HG03342 (cell line): ENCODE data around the gene TMEM129.

ENCODE experiments used
- ATAC-seq: cut with Tn5 transposase; IDR thresholded peaks from one replicate; pipeline ENCODE4 v1.9.1; 2021; ENCODE audit warnings: mild to moderate bottlenecking, moderate library complexity; ENCODE audit not compliant: unreplicated experiment

Gene TMEM129

DNA sequence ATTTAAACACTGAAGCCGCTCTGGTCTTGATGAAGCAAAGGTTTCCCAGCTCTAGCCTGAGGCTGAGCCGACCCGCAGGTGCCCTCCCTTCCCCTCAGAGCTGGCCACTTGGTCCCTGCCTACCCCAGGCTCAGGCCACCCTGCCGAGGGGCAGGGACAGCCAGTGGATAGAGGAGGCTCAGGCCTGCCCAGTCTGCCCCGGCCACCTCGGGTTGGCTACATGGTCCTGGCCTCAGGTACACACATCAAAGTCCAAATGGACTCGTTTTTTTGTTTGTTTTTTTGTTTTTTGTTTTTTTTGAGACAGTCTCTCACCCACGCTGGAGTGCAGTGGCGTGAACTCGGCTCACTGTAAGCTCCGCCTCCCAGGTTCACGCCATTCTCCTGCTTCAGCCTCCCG is 24.0 kb upstream of the TMEM129 start:
- ATAC-seq: no peak

- ATAC-seq: no peak
These were observed 23.4 kb upstream of the TMEM129 start for GRCh38 chr4:1744552-1744951.

- no peak for ATAC-seq
These were observed 22.9 kb upstream of the TMEM129 start for GRCh38 chr4:1743975-1744374.

- ATAC-seq: no peak
These were observed 22.4 kb upstream of the TMEM129 start for GRCh38 chr4:1743551-1743950.

DNA sequence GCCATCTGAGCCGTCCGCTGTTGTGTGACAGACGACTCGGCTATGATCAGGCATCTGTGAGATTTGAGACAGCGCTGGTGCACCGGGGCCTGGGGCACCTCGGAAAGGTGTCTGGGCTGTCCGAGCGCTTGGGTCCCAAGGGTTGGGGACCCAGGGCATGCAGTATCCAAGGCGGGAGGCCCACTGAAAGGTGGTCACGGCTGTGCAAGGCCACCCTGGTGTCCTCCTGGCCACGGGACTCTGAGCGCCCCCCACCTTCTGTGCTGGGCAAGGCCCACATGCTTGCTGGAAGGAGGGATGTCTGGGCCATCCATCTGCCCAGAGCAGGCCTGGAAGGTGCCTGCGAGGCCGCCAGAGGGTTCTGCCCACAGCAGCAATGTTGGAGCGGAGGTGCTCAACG is 20.1 kb upstream of the TMEM129 start:
- no peak for ATAC-seq

- ATAC-seq: no peak
These were observed 19.0 kb upstream of the TMEM129 start for GRCh38 chr4:1740021-1740545.

DNA sequence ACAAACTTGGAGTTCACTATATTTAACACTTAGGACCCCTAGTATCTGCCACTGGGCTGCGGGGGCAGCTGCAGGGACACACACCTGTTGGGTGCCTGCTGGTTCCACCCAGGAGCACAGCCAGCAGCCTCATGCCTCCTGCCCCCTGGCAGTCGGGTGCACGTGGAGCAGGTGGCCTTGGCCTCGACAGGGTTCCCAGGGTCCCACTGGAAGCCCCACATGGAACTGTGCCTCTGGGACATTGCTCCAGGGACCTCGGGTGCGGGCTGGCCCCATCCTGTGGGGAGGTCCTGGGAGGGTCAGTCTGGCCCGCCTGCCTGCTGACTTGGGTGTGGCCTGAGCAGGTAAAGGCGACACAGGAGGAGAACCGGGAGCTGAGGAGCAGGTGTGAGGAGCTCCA is 18.2 kb upstream of the TMEM129 start:
- no peak for ATAC-seq

DNA sequence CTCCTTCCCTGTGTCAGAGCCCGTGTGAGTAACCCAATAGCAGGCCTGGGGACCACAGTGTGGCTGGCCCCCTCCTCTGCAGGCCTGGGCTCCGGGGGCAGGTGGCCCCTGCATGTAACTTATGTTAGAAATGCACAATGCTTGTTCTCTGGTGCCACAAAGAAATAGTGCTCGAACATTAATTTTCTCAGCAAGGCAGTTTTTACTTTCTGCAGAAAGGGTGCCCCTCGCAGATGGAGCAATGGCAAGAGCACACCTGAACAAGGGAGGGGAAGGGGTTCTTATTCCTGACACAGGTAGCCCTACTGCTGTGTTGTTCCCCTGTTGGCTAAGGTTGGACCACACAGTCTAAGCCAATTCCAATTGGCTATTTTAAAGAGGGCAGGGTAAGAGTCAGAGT is 17.3 kb upstream of the TMEM129 start:
- ATAC-seq: no peak

DNA sequence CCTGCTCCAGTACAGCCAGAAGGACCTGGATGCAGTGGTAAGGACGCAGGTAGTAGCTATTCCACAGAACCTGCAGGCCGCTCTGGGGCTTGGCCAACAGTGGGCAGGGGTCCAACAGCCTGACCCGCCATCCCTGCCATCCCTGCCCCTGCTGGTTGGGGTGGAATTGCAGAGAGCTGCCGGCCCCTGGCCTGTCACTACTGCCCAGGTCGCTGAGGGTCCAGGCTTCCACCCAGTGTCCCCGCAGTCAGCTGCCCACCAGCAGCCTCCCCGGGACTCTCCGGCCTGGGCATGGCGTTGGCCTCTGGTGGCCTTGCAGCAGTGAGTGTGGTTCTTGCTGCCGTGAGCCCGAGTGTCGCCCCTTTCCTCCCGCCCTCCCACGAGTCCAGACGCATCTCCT is 16.5 kb upstream of the TMEM129 start:
- no peak for ATAC-seq

DNA sequence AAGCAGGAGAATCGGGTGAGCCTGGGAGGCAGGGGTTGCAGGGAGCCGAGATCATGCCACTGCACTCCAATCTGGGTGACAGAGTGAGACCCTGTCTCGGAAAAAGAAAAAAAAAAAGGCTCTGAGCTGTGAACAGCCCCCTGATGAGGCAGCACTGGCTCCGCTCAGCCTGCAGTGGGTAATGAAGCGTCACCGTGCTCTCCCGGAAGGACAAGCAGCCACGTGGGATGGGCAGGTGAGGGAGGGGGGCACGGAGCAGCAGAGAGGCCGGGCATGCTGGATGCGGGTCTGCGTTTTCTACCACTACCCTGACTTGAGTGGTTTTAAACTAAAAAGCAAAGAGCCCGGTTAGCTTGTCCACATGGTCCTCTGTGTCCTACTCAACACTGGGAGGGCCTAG is 15.7 kb upstream of the TMEM129 start:
- ATAC-seq: no peak

DNA sequence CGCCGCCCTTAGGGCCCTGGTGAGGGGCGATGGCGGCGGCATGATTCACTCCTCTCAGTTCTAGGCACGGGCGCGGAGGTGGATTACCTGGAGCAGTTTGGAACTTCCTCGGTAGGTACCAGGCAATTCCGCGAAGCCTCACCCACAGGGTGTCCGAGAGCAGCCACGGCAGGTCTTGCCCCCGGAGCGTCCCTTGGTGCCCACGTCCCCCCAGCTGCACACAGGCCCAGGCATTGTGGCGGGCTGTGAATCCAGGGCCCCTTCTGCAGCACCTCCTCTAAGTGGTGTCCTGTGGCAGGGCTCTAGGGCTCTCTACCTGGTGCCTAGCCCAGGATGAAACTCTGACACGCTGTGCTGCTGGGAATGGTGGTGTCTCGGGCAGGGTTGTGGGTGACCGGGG is 14.1 kb upstream of the TMEM129 start:
- ATAC-seq: no peak

- ATAC-seq: no peak
These were observed 11.8 kb upstream of the TMEM129 start for GRCh38 chr4:1732911-1733310.

DNA sequence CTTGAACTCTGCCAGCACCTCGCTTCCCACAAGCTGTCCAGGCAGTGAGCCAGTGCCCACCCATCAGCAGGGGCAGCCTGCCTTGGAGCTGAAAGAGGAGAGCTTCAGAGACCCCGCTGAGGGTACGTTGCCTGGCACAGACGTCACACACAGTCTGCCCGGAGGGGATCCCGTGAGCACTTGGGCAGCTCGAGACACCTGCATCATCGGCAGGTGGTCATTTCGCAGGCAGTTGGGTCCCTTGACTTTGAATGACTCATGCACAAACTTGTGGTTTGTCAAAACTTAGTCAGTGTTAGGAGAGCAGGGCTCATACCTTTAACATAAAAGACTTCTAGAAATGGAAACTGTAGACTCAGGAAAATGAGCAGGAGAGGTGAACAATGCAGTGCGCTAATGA is 10.1 kb upstream of the TMEM129 start:
- no peak for ATAC-seq

DNA sequence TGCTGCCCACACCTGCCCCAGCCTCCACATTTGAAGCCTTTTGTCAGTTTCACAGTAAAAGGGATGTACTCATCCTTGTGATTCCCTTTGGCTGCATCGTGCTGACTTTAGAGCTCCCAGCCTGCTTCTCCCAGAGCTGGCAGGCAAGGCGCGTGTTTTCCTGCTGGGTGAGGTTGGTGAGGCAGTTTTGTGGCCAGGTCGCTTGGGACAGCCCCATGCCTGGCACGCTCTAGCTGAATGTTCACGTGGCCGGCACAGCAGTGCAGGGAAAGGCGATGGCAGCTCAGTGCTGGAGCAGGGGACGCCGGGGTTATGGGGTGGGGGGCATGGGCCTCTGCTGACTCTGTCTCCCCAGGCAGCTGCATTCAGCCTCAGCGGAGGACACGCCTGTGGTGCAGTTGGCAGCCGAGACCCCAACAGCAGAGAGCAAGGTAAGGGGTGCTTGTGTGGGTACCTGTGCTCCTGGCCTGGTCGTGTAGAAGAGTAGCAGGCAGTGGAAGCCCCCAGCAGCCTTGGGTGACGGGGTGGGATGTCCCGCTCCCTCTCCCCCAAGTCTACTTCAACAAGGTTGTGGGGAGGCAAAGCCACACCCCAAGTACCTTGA is 9.5 kb upstream of the TMEM129 start:
- ATAC-seq: no peak

- ATAC-seq: no peak
These were observed 7.2 kb upstream of the TMEM129 start for GRCh38 chr4:1728061-1728980.

DNA sequence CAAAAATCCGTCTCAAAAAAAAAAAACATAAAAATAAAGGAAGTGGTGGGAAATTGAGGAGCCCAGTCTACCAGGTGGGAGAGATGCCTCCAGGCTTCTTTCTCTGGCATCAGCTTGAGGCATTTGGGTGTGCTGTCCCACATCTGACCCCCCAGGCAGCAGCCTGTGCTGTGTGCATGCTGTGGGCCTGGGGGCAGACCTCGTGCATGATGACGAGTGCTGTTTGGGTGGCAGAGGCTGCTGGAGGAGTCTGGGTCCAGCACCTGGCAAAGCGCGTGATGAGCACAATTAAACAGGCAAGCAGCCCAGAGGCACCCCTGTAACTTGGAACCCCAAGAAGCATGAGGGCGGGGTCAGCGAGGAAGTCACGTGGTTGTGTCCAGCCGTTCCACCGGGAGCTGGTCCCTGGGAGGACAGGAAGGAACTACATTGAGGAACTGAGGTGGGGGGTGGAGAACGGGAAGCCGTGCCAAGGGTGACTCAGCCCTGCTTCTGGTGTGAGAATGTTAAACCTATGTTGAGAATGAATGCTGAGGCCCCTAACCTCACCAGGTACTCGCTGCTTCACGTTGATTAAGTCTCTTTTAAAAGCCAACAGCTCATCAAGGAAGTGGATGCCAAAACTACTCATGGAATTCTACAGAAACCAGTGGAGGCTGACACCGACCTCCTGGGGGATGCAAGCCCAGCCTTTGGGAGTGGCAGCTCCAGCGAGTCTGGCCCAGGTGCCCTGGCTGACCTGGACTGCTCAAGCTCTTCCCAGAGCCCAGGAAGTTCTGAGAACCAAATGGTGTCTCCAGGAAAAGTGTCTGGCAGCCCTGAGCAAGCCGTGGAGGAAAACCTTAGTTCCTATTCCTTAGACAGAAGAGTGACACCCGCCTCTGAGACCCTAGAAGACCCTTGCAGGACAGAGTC is 6.3 kb upstream of the TMEM129 start:
- no peak for ATAC-seq

DNA sequence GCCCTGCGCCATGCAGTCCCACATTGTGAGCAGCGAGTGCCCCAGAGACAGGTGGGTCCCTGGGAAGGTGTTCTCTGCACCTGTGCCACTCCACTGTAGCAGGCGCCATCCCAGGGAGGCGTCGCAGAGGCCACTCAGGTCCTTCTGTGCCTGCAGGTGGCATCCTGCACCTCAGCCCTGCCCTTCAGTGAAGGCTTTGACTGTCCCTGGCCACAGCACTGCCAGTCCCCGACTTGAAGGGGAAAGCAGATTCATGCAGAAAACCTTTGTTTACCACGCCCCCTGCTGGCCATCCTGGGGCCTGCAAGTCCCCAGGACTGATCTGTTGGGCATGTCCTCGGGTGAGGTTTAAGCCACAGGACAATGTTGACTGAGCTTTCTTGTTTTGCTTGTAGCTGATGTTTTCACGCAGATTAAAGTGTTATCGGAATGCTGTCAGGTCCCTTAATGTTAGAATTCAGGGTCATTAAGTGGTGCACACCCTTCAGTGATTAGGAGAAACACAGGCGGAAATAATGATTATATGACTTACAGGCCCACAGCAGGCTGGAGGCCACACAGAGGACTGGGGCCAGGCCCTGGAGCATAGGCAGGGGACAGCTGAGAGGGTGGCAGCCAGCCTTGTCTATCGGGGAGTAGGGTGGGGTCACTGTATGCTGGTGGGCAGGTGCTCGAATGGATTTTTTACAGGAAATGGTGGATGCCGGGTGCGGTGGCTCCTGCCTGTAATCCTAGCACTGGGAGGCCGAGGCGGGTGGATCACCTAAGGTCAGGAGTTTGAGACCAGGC is 5.2 kb upstream of the TMEM129 start:
- no peak for ATAC-seq

- no peak for ATAC-seq
These were observed 4.4 kb upstream of the TMEM129 start for GRCh38 chr4:1725521-1725920.

- no peak for ATAC-seq
These were observed 2.1 kb upstream of the TMEM129 start for GRCh38 chr4:1723131-1723801.

GRCh38 chr4:1722551-1723118 is 1.5 kb upstream of the TMEM129 start:
- ATAC-seq: no peak
